Liver (tissue), 9 donors: ENCODE results near the gene MYO18A. TPM values are rescaled to one million over a fixed set of nuclear protein-coding genes. Genes with fewer than 3 reads are reported as not detected.

Experiments used
- DNase-seq: peaks from one replicate; pipeline ENCODE4 v3.0.0-alpha.2; 2017; ENCODE audit warnings: low spot score
- H3K27ac ChIP-seq, 2 donors: one replicate each; pipeline ENCODE4 v1.7.0; 2013; ENCODE audit warnings: inconsistent platforms in 2 of 2, low read length in 2 of 2, control low read depth in 1 of 2, low read depth in 1 of 2, mild to moderate bottlenecking in 1 of 2
- H3K27me3 ChIP-seq, 4 donors: one replicate each; pipeline versions ENCODE4 v1.6.1 to v1.7.0; 2013; ENCODE audit warnings: low read length in 3 of 4, inconsistent platforms in 1 of 4, mild to moderate bottlenecking in 1 of 4, moderate library complexity in 1 of 4; ENCODE audit not compliant: control insufficient read depth in 4 of 4, insufficient read depth in 4 of 4
- H3K36me3 ChIP-seq, 4 donors: one replicate each; pipeline versions ENCODE4 v1.6.1 to v1.7.0; 2013; ENCODE audit warnings: low read length in 3 of 4, mild to moderate bottlenecking in 3 of 4, low read depth in 1 of 4, moderate library complexity in 1 of 4; ENCODE audit not compliant: control insufficient read depth in 4 of 4, insufficient read depth in 3 of 4
- H3K4me1 ChIP-seq, 4 donors: one replicate each; pipeline versions ENCODE4 v1.6.1 to v1.7.0; 2013; ENCODE audit warnings: low read length in 3 of 4, mild to moderate bottlenecking in 3 of 4, moderate library complexity in 1 of 4; ENCODE audit not compliant: control insufficient read depth in 4 of 4, insufficient read depth in 4 of 4
- H3K4me3 ChIP-seq, 3 donors: one replicate each; pipeline versions ENCODE4 v1.6.1 to v1.7.0; 2013; ENCODE audit warnings: low read length in 3 of 3, control low read depth in 1 of 3, low read depth in 1 of 3, mild to moderate bottlenecking in 1 of 3
- H3K9ac ChIP-seq, 2 donors: one replicate each; pipeline ENCODE4 v1.7.0; 2013; ENCODE audit warnings: low read length in 2 of 2, mild to moderate bottlenecking in 2 of 2, moderate library complexity in 2 of 2, control low read depth in 1 of 2, low read depth in 1 of 2
- H3K9me3 ChIP-seq, 4 donors: one replicate each; pipeline versions ENCODE4 v1.6.1 to v1.7.0; 2013; ENCODE audit warnings: low read length in 3 of 4; ENCODE audit not compliant: control insufficient read depth in 4 of 4
- EGR1 ChIP-seq, 2 donors: IDR thresholded peaks; 2 replicates each; pipeline ENCODE4 v1.6.1; 2016 to 2018; ENCODE audit warnings: antibody characterized with exemption in 2 of 2, low read depth in 2 of 2
- FOXA1 ChIP-seq: IDR thresholded peaks from 2 replicates; pipeline ENCODE4 v1.6.1; 2016; ENCODE audit warnings: antibody characterized with exemption
- FOXA2 ChIP-seq: IDR thresholded peaks from 2 replicates; pipeline ENCODE4 v1.6.1; 2016; ENCODE audit warnings: antibody characterized with exemption
- HNF4G ChIP-seq: IDR thresholded peaks from 2 replicates; pipeline ENCODE4 v1.6.1; 2016; ENCODE audit warnings: antibody characterized with exemption
- JUND ChIP-seq, 2 donors: IDR thresholded peaks; 2 replicates each; pipeline ENCODE4 v1.6.1; 2016; ENCODE audit warnings: antibody characterized with exemption in 2 of 2
- RAD21 ChIP-seq, 2 donors: IDR thresholded peaks; 2 replicates each; pipeline ENCODE4 v1.6.1; 2016; ENCODE audit warnings: antibody characterized with exemption in 2 of 2, mild to moderate bottlenecking in 2 of 2
- RXRA ChIP-seq, 2 donors: IDR thresholded peaks; 2 replicates each; pipeline ENCODE4 v1.6.1; 2017 to 2018; ENCODE audit warnings: antibody characterized with exemption in 2 of 2, mild to moderate bottlenecking in 1 of 2
- SP1 ChIP-seq: IDR thresholded peaks from 2 replicates; pipeline ENCODE4 v1.6.1; 2018; ENCODE audit warnings: antibody characterized with exemption, mild to moderate bottlenecking
- TAF1 ChIP-seq: conservative IDR thresholded peaks from 2 replicates; pipeline ENCODE4 v1.6.1; 2016; ENCODE audit warnings: antibody characterized with exemption, mild to moderate bottlenecking
- WGBS: extraction: QIAGEN DNeasy Blood & Tissue Kit; methylation state at CpG from one replicate; pipeline ENCODE4 v1.1.7; 2013; 5-methylcytosine and 5-hydroxymethylcytosine counted together
- polyA plus RNA-seq, 2 donors: library from polyadenylated mRNA; stranded (reverse) in 1 of 2; unstranded in 1 of 2; fragments of 200-250 nt in 1 of 2; fragments of >200 nt in 1 of 2; fragmentation: Nextera tagmentation in 1 of 2; extraction: Ambion mirVana in 1 of 2; gene quantifications; one replicate each; pipeline versions ENCODE4 v1.2.1 to v1.2.3, GENCODE V29; 2013 to 2015
- total RNA-seq, 2 donors: library from RNA; depleted of rRNA; stranded (reverse); fragments of >200 nt; gene quantifications; one replicate each; pipeline ENCODE4 v1.2.3, GENCODE V29; 2014
- TF ChIP-seq, protein P1 (sequence below): IDR thresholded peaks from 2 replicates; pipeline ENCODE4 v1.6.1; 2016; ENCODE audit warnings: antibody characterized with exemption, mild to moderate bottlenecking
- TF ChIP-seq, protein P2 (sequence below): IDR thresholded peaks from 2 replicates; pipeline ENCODE4 v1.6.1; 2016; ENCODE audit warnings: antibody characterized with exemption
- TF ChIP-seq, protein P3 (sequence below): IDR thresholded peaks from 2 replicates; pipeline ENCODE4 v1.6.1; 2016; ENCODE audit warnings: antibody characterized with exemption
- TF ChIP-seq, protein P4 (sequence below): fragments of 150-350 bp; IDR thresholded peaks from 2 replicates; pipeline ENCODE4 v1.5.1; 2017; ENCODE audit warnings: improper control_type of control experiment, low read depth, low read length; ENCODE audit not compliant: missing input control
- TF ChIP-seq, protein P5 (sequence below): IDR thresholded peaks from 2 replicates; pipeline ENCODE4 v1.6.1; 2016; ENCODE audit warnings: antibody characterized with exemption
- donor health status: healthy.
- donor health status: healthy.
- donor health status: healthy.
- donor health status: healthy.
- donor health status: healthy.

Gene MYO18A, protein sequence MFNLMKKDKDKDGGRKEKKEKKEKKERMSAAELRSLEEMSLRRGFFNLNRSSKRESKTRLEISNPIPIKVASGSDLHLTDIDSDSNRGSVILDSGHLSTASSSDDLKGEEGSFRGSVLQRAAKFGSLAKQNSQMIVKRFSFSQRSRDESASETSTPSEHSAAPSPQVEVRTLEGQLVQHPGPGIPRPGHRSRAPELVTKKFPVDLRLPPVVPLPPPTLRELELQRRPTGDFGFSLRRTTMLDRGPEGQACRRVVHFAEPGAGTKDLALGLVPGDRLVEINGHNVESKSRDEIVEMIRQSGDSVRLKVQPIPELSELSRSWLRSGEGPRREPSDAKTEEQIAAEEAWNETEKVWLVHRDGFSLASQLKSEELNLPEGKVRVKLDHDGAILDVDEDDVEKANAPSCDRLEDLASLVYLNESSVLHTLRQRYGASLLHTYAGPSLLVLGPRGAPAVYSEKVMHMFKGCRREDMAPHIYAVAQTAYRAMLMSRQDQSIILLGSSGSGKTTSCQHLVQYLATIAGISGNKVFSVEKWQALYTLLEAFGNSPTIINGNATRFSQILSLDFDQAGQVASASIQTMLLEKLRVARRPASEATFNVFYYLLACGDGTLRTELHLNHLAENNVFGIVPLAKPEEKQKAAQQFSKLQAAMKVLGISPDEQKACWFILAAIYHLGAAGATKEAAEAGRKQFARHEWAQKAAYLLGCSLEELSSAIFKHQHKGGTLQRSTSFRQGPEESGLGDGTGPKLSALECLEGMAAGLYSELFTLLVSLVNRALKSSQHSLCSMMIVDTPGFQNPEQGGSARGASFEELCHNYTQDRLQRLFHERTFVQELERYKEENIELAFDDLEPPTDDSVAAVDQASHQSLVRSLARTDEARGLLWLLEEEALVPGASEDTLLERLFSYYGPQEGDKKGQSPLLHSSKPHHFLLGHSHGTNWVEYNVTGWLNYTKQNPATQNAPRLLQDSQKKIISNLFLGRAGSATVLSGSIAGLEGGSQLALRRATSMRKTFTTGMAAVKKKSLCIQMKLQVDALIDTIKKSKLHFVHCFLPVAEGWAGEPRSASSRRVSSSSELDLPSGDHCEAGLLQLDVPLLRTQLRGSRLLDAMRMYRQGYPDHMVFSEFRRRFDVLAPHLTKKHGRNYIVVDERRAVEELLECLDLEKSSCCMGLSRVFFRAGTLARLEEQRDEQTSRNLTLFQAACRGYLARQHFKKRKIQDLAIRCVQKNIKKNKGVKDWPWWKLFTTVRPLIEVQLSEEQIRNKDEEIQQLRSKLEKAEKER (N-terminal part only)
- total RNA-seq (10 to 100 TPM; 38.2 to 81.6 TPM), polyA plus RNA-seq (10 to 100 TPM; 26.3 to 36.4 TPM)

DNA sequence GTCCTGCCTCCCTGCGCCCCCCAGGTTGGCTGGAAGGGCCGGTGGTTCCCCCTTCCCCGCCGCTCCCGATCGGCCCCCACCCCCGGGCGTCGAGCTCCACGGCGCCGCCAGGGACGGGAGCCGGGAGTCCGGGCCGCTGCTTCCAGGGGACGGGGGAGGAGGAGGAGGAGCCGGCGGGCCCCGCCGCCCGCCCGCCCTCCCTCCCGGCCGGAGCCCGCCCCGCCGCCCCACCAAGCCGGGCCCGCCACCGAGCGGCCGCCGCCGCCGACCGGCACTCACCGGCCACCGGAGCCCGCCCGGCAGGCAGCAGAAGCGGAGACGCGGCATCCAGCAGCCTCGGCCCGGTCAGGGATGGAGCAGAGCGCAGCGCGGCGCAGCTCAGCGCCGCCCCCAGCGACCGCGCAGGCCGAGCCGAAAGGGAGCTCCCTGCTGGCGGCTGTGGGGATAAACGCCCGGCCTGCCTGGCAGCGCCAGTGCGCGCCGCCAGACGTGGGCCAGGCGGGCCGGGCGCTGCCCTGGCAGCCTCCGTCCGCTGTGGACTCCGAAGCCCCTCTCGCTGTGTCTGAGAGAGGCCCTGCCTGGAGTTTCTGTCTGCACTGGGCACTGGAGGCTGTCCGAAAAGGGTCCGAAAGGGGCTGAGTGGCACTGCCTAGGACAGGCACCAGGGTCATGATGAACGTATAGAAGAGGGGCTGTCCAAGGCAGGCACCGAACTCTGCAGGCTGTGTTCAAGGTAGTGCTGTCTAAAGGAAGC, at the start of gene MYO18A:
TSS of gene MYO18A (minus strand) at position 365 of the 754 bp plus-strand sequence. CDS start 13,458 bp downstream, outside the sequence.
- H3K27me3 ChIP-seq, result no peaks in the 10 kb centered on the region
- 2% methylated on average over 76 of the region's 76 CpGs for WGBS
- TF ChIP-seq EGR1 (IDR thresholded peaks at IDR 0.05; ENCODE audit: low read depth in 2 of 2), result no peak
- TF ChIP-seq, protein P1, sequence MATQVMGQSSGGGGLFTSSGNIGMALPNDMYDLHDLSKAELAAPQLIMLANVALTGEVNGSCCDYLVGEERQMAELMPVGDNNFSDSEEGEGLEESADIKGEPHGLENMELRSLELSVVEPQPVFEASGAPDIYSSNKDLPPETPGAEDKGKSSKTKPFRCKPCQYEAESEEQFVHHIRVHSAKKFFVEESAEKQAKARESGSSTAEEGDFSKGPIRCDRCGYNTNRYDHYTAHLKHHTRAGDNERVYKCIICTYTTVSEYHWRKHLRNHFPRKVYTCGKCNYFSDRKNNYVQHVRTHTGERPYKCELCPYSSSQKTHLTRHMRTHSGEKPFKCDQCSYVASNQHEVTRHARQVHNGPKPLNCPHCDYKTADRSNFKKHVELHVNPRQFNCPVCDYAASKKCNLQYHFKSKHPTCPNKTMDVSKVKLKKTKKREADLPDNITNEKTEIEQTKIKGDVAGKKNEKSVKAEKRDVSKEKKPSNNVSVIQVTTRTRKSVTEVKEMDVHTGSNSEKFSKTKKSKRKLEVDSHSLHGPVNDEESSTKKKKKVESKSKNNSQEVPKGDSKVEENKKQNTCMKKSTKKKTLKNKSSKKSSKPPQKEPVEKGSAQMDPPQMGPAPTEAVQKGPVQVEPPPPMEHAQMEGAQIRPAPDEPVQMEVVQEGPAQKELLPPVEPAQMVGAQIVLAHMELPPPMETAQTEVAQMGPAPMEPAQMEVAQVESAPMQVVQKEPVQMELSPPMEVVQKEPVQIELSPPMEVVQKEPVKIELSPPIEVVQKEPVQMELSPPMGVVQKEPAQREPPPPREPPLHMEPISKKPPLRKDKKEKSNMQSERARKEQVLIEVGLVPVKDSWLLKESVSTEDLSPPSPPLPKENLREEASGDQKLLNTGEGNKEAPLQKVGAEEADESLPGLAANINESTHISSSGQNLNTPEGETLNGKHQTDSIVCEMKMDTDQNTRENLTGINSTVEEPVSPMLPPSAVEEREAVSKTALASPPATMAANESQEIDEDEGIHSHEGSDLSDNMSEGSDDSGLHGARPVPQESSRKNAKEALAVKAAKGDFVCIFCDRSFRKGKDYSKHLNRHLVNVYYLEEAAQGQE, result no peak
- no peak for TF ChIP-seq SP1
- TF ChIP-seq, protein P2, sequence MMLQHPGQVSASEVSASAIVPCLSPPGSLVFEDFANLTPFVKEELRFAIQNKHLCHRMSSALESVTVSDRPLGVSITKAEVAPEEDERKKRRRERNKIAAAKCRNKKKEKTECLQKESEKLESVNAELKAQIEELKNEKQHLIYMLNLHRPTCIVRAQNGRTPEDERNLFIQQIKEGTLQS, result no peak
- peak; percentile 66 to 78 for TF ChIP-seq RAD21 (IDR thresholded peaks at IDR 0.05)
- TF ChIP-seq, protein P3, sequence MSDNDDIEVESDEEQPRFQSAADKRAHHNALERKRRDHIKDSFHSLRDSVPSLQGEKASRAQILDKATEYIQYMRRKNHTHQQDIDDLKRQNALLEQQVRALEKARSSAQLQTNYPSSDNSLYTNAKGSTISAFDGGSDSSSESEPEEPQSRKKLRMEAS, result no peak
- TF ChIP-seq FOXA1, result no peak
- TF ChIP-seq FOXA2, result no peak
- TF ChIP-seq HNF4G, result no peak
- TF ChIP-seq, protein P4, sequence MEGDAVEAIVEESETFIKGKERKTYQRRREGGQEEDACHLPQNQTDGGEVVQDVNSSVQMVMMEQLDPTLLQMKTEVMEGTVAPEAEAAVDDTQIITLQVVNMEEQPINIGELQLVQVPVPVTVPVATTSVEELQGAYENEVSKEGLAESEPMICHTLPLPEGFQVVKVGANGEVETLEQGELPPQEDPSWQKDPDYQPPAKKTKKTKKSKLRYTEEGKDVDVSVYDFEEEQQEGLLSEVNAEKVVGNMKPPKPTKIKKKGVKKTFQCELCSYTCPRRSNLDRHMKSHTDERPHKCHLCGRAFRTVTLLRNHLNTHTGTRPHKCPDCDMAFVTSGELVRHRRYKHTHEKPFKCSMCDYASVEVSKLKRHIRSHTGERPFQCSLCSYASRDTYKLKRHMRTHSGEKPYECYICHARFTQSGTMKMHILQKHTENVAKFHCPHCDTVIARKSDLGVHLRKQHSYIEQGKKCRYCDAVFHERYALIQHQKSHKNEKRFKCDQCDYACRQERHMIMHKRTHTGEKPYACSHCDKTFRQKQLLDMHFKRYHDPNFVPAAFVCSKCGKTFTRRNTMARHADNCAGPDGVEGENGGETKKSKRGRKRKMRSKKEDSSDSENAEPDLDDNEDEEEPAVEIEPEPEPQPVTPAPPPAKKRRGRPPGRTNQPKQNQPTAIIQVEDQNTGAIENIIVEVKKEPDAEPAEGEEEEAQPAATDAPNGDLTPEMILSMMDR, result peak; percentile 98
- TF ChIP-seq JUND (IDR thresholded peaks at IDR 0.05), result no peak
- no peak for TF ChIP-seq TAF1
- TF ChIP-seq, protein P5, sequence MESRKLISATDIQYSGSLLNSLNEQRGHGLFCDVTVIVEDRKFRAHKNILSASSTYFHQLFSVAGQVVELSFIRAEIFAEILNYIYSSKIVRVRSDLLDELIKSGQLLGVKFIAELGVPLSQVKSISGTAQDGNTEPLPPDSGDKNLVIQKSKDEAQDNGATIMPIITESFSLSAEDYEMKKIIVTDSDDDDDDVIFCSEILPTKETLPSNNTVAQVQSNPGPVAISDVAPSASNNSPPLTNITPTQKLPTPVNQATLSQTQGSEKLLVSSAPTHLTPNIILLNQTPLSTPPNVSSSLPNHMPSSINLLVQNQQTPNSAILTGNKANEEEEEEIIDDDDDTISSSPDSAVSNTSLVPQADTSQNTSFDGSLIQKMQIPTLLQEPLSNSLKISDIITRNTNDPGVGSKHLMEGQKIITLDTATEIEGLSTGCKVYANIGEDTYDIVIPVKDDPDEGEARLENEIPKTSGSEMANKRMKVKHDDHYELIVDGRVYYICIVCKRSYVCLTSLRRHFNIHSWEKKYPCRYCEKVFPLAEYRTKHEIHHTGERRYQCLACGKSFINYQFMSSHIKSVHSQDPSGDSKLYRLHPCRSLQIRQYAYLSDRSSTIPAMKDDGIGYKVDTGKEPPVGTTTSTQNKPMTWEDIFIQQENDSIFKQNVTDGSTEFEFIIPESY, result no peak
- no peak for TF ChIP-seq RXRA (IDR thresholded peaks at IDR 0.05)
- peak within 1 kb of the TSS; percentile 96 to 98 for H3K27ac ChIP-seq
- H3K4me1 ChIP-seq, result peaks cover 2 to 29% (median 13%) of the 10 kb centered on the region in 4 donors
- no peaks in the 10 kb centered on the region for H3K36me3 ChIP-seq
- DNase-seq, result peak; percentile 85
- peak within 1 kb of the TSS; percentile 67 to 87 (median 69) for H3K4me3 ChIP-seq
- peak within 1 kb of the TSS; percentile 52 to 81 for H3K9ac ChIP-seq
- no peaks in the 10 kb centered on the region for H3K9me3 ChIP-seq
